Activated naive CD4-positive, alpha-beta T cell treated with anti-CD3 and anti-CD28 coated beads, Interleukin-2, amount 50 U/mL, for 24 hours (primary cell): ENCODE data around the gene TULP4.
A peak's percentile ranks its signal among the peaks of the same experiment; 100 is the strongest.
"Not testable (repeated sequence)": the region's sequence is repeated elsewhere in the genome, so short reads cannot be mapped to it uniquely, and the experiment has no call there.

Source experiments
- H3K27ac Mint-ChIP-seq: one replicate; pipeline ENCODE4 v1.8.0; 2021; ENCODE audit warnings: mild to moderate bottlenecking, mixed read lengths
- H3K27me3 Mint-ChIP-seq: one replicate; pipeline ENCODE4 v1.8.0; 2021; ENCODE audit warnings: mixed read lengths
- H3K36me3 Mint-ChIP-seq: one replicate; pipeline ENCODE4 v1.8.0; 2021; ENCODE audit warnings: mixed read lengths
- H3K4me1 Mint-ChIP-seq: one replicate; pipeline ENCODE4 v1.8.0; 2021; ENCODE audit warnings: mixed read lengths
- H3K4me3 Mint-ChIP-seq: one replicate; pipeline ENCODE4 v1.8.0; 2021; ENCODE audit warnings: mild to moderate bottlenecking, mixed read lengths
- H3K9me3 Mint-ChIP-seq: one replicate; pipeline ENCODE4 v1.8.0; 2021; ENCODE audit warnings: mixed read lengths

The TULP4 gene

GRCh38 chr6:158379336-158379735 is 67.1 kb downstream of the TULP4 start:
- Mint-ChIP-seq H3K27ac (no peak overlapping the region), H3K36me3 (peaks cover 5% of the 10 kb centered on the region), H3K4me3 (no peak overlapping the region), H3K9me3 (no peaks in the 10 kb centered on the region), H3K4me1 (peaks cover 62% of the 10 kb centered on the region), H3K27me3 (no peaks in the 10 kb centered on the region)

- peaks cover 52% of the 10 kb centered on the region for H3K4me1 Mint-ChIP-seq
- no peak overlapping the region for H3K27ac Mint-ChIP-seq
Measured at GRCh38 chr6:158381214-158381613, 68.9 kb downstream of the TULP4 start.

GRCh38 chr6:158382491-158382890 is 70.2 kb downstream of the TULP4 start:
- Mint-ChIP-seq H3K27me3 (no peaks in the 10 kb centered on the region), H3K9me3 (no peaks in the 10 kb centered on the region), H3K4me3 (no peak overlapping the region), H3K27ac (no peak overlapping the region), H3K36me3 (no peaks in the 10 kb centered on the region), H3K4me1 (peaks cover 42% of the 10 kb centered on the region)

More at GRCh38 chr6:158381214-158381613, 68.9 kb downstream of the TULP4 start:
- Mint-ChIP-seq H3K4me3 (no peak overlapping the region), H3K27me3 (no peaks in the 10 kb centered on the region), H3K9me3 (no peaks in the 10 kb centered on the region), H3K36me3 (peaks cover 2% of the 10 kb centered on the region)

GRCh38 chr6:158383057-158383456 is 70.8 kb downstream of the TULP4 start:
- H3K4me1 Mint-ChIP-seq = peaks cover 40% of the 10 kb centered on the region
- no peaks in the 10 kb centered on the region for H3K9me3 Mint-ChIP-seq
- H3K27me3 Mint-ChIP-seq = no peaks in the 10 kb centered on the region
- no peak overlapping the region for H3K27ac Mint-ChIP-seq
- H3K4me3 Mint-ChIP-seq = no peak overlapping the region
- H3K36me3 Mint-ChIP-seq = no peaks in the 10 kb centered on the region

- Mint-ChIP-seq H3K4me3 (no peak overlapping the region), H3K9me3 (no peaks in the 10 kb centered on the region), H3K27me3 (no peaks in the 10 kb centered on the region), H3K4me1 (peaks cover 39% of the 10 kb centered on the region), H3K36me3 (no peaks in the 10 kb centered on the region), H3K27ac (no peak overlapping the region)
Measured at GRCh38 chr6:158383542-158383941, 71.3 kb downstream of the TULP4 start.

GRCh38 chr6:158384671-158385110 is 72.4 kb downstream of the TULP4 start:
- H3K9me3 Mint-ChIP-seq = no peaks in the 10 kb centered on the region
- H3K4me1 Mint-ChIP-seq = peaks cover 29% of the 10 kb centered on the region
- H3K27me3 Mint-ChIP-seq = no peaks in the 10 kb centered on the region
- H3K36me3 Mint-ChIP-seq = no peaks in the 10 kb centered on the region
- H3K27ac Mint-ChIP-seq = no peak overlapping the region
- H3K4me3 Mint-ChIP-seq = no peak overlapping the region

GRCh38 chr6:158387036-158387435 is 74.8 kb downstream of the TULP4 start:
- Mint-ChIP-seq H3K27ac (no peak overlapping the region), H3K4me3 (no peak overlapping the region), H3K36me3 (peaks cover 10% of the 10 kb centered on the region), H3K4me1 (peaks cover 15% of the 10 kb centered on the region), H3K9me3 (no peaks in the 10 kb centered on the region), H3K27me3 (no peaks in the 10 kb centered on the region)

- Mint-ChIP-seq H3K4me1 (peaks cover 9% of the 10 kb centered on the region), H3K27ac (no peak overlapping the region), H3K36me3 (peaks cover 10% of the 10 kb centered on the region), H3K27me3 (no peaks in the 10 kb centered on the region), H3K9me3 (no peaks in the 10 kb centered on the region), H3K4me3 (no peak overlapping the region)
Measured at GRCh38 chr6:158387578-158387977, 75.3 kb downstream of the TULP4 start.

GRCh38 chr6:158388727-158389126 is 76.5 kb downstream of the TULP4 start:
- H3K4me3 Mint-ChIP-seq = no peak overlapping the region
- H3K36me3 Mint-ChIP-seq = peaks cover 10% of the 10 kb centered on the region
- peaks cover 4% of the 10 kb centered on the region for H3K4me1 Mint-ChIP-seq
- no peak overlapping the region for H3K27ac Mint-ChIP-seq
- no peaks in the 10 kb centered on the region for H3K9me3 Mint-ChIP-seq
- H3K27me3 Mint-ChIP-seq = no peaks in the 10 kb centered on the region

GRCh38 chr6:158389193-158389919 is 77.1 kb downstream of the TULP4 start:
- Mint-ChIP-seq H3K4me3 (no peak overlapping the region), H3K36me3 (peaks cover 13% of the 10 kb centered on the region), H3K4me1 (peaks cover 5% of the 10 kb centered on the region), H3K9me3 (no peaks in the 10 kb centered on the region), H3K27ac (peak overlapping the region; percentile 17), H3K27me3 (no peaks in the 10 kb centered on the region)

GRCh38 chr6:158391276-158391675 is 79.0 kb downstream of the TULP4 start:
- Mint-ChIP-seq H3K27me3 (no peaks in the 10 kb centered on the region), H3K4me1 (peaks cover 5% of the 10 kb centered on the region), H3K27ac (no peak overlapping the region), H3K4me3 (no peak overlapping the region), H3K9me3 (no peaks in the 10 kb centered on the region), H3K36me3 (peaks cover 13% of the 10 kb centered on the region)

GRCh38 chr6:158391977-158392376 is 79.7 kb downstream of the TULP4 start:
- H3K9me3 Mint-ChIP-seq, H3K27me3 Mint-ChIP-seq, H3K27ac Mint-ChIP-seq, H3K4me1 Mint-ChIP-seq, H3K4me3 Mint-ChIP-seq: not testable (repeated sequence)
- H3K36me3 Mint-ChIP-seq = peaks cover 13% of the 10 kb centered on the region

- Mint-ChIP-seq H3K9me3 (no peaks in the 10 kb centered on the region), H3K27ac (no peak overlapping the region), H3K4me1 (peaks cover 13% of the 10 kb centered on the region), H3K27me3 (no peaks in the 10 kb centered on the region), H3K4me3 (no peak overlapping the region), H3K36me3 (peaks cover 11% of the 10 kb centered on the region)
Measured at GRCh38 chr6:158396136-158396535, 83.9 kb downstream of the TULP4 start.

GRCh38 chr6:158397578-158397977 is 85.3 kb downstream of the TULP4 start:
- Mint-ChIP-seq H3K4me3 (no peak overlapping the region), H3K36me3 (peaks cover 5% of the 10 kb centered on the region), H3K27ac (no peak overlapping the region)

GRCh38 chr6:158398252-158399024 is 86.2 kb downstream of the TULP4 start:
- H3K27me3 Mint-ChIP-seq = no peaks in the 10 kb centered on the region
- H3K4me1 Mint-ChIP-seq = peaks cover 13% of the 10 kb centered on the region
- no peak overlapping the region for H3K27ac Mint-ChIP-seq
- no peak overlapping the region for H3K4me3 Mint-ChIP-seq
- H3K9me3 Mint-ChIP-seq = no peaks in the 10 kb centered on the region
- peaks cover 5% of the 10 kb centered on the region for H3K36me3 Mint-ChIP-seq

More at GRCh38 chr6:158397578-158397977, 85.3 kb downstream of the TULP4 start:
- H3K4me1 Mint-ChIP-seq = peaks cover 13% of the 10 kb centered on the region
- H3K9me3 Mint-ChIP-seq = no peaks in the 10 kb centered on the region
- no peaks in the 10 kb centered on the region for H3K27me3 Mint-ChIP-seq

- Mint-ChIP-seq H3K4me3 (no peak overlapping the region), H3K9me3 (no peaks in the 10 kb centered on the region), H3K27me3 (no peaks in the 10 kb centered on the region), H3K36me3 (peaks cover 2% of the 10 kb centered on the region), H3K4me1 (peaks cover 8% of the 10 kb centered on the region), H3K27ac (no peak overlapping the region)
Measured at GRCh38 chr6:158399040-158399700, 86.9 kb downstream of the TULP4 start.
